GM18861 (cell line): ENCODE measurements around the gene GABRB1.

Source experiments
- ATAC-seq: cut with Tn5 transposase; IDR thresholded peaks from one replicate; pipeline ENCODE4 v1.9.1; 2021; ENCODE audit not compliant: unreplicated experiment

Gene GABRB1

DNA sequence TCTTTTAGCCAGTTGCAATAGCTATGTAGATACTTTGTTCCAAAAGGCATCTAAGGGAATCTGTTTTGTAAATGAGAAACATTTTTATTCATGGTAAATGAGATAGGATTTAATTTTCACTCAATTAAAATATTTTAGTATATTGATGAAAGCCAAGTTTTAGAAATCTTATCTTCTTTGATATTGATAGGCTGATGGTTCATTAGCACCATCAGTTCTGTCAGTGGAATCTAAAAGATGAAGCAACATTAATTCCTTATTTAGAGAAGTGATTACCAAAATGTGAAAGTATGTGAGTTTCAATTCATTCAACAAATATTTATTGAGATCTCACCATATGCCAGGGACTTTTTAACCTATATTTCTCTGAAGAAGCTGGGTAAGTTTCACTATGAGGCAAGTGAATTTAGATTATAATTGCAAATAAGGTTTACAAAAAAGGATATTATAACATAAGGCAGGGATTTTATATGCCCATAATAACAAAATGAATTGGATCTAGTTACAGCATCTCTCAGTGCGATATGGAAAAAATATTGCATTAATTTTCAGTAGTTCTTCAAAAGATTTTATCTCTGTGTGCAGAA, 79.3 kb downstream of the GABRB1 start:
- no peak for ATAC-seq

GRCh38 chr4:47118192-47118929, 87.0 kb downstream of the GABRB1 start:
- no peak for ATAC-seq

- ATAC-seq = no peak
Measured at GRCh38 chr4:47120783-47121182, 89.4 kb downstream of the GABRB1 start.

- ATAC-seq = peak; percentile 94
Measured at GRCh38 chr4:47122592-47123291, 91.4 kb downstream of the GABRB1 start.

DNA sequence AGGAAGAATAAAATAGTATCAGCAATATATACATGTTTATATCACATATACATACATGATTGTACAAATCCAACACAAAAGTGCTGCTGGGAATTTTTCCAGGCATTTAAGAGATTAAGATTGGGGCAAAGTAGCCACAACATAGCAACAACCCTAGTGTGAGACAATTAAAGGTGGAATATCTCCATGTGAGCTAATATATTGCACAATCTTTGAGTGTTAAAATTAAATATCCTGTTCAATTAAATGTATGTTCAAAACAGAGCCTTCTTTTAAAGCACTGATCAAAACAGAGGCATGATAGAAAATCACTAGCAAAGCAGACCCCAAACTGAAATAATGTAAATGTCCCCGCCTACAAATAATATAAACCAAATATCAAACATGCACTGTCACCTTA, 97.6 kb downstream of the GABRB1 start:
- no peak for ATAC-seq

DNA sequence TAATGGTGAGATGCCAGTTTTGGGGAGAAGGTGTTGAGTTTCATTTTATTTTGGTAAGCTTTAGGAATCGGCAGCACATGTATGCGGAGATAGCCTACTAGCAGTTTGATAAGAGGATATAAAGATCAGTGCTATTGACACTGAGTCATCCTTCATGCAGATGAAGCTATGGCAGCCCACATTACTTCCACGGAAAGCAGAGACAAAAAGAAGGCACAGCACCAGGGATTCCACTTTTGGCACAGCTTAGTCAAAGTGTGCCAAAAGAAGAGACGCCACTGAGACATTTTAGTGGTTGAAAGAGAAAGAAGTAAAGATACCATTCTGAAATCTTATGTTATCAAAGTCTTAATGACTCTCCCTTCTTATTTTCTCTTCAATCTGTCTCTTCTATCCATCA, 103.8 kb downstream of the GABRB1 start:
- ATAC-seq = no peak

DNA sequence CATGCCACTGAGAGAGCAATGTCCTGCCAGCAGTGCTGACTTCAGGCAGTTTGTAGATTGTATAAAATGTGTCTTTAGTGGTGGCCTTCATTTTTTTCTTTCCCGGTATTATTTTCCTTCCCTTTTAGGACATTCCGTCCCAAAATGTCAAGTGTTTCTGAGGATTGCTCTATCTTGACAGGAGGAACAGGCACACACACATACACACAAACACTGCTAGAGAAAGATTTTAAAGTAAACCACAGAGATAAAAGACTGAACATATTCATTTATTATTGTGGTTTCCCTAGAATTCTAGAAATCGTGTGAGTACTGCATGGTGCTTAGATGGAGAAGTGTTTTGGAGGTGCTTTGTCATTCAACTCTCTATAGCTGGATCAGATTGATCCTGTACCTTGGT, 111.9 kb downstream of the GABRB1 start:
- ATAC-seq = no peak

GRCh38 chr4:47145630-47146029, 114.3 kb downstream of the GABRB1 start:
- ATAC-seq = peak; percentile 100

DNA sequence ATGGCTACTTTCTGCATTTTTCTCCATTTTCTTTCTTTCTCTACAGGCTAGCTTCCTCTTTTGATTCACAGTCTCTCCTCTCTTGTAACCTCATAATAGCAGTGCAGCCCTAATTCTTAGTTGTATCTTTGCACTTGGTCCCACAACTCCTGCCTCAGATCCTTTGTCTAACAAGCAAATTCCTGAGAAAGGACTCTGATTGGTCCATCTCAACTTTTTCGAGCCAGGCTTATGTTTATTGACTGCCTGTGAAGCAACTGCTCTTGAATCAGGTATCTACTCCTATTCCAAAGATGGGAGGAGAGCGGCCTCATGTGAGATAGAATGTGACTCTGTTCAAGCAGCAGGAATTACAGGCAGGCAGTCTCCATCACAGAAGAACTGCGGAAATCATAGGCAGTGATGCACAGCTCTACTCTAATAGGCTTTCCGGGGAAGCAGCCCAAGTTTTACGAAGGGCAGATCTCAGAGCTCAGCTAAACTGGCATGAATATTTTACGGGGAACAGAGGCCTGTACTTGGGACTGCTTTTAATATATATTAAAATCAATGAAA, 123.5 kb downstream of the GABRB1 start:
- ATAC-seq = no peak

- no peak for ATAC-seq
Measured at GRCh38 chr4:47155919-47156318, 124.6 kb downstream of the GABRB1 start.

- ATAC-seq = no peak
Measured at GRCh38 chr4:47160095-47160494, 128.7 kb downstream of the GABRB1 start.

GRCh38 chr4:47167081-47168035, 136.0 kb downstream of the GABRB1 start:
- ATAC-seq = no peak

DNA sequence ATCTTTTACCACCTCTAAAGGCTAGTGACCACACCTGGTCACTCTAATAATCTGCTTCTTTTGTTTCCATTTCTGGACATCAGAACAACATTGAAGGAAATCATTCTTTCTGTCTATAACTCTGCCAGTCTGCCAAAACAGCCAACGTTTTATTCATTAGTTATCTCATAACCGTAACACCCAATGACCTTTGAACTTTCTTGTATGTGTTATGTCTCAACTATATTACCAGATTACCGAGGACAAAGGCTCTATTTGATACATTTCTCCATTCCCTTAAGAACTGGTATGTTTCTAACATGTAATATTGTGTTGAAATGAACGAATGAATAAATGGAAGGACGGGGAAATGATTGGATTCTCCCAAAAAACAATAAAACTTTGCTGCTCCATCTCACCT, 152.7 kb downstream of the GABRB1 start:
- no peak for ATAC-seq

DNA sequence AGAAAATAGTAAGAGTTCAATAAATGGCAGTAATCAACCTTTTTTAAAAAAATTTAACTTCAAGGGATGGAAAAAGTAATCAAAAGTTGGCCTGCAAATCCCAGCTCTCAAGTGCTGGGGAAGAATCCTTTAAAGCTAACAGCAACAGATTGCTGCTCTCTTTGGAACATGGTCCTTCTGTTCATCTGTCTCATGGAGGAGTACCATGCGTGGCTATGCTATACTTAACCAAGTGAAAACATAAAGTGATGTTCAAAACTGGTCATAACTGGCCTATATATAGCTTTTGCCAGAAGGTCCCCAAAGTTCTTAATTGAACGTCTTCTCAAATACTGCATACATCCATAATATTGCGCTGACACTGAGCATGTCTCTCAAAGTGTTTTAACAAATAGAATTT, 154.4 kb downstream of the GABRB1 start:
- no peak for ATAC-seq

- no peak for ATAC-seq
Measured at GRCh38 chr4:47187608-47188007, 156.2 kb downstream of the GABRB1 start.

GRCh38 chr4:47193179-47193578, 161.8 kb downstream of the GABRB1 start:
- ATAC-seq = no peak

DNA sequence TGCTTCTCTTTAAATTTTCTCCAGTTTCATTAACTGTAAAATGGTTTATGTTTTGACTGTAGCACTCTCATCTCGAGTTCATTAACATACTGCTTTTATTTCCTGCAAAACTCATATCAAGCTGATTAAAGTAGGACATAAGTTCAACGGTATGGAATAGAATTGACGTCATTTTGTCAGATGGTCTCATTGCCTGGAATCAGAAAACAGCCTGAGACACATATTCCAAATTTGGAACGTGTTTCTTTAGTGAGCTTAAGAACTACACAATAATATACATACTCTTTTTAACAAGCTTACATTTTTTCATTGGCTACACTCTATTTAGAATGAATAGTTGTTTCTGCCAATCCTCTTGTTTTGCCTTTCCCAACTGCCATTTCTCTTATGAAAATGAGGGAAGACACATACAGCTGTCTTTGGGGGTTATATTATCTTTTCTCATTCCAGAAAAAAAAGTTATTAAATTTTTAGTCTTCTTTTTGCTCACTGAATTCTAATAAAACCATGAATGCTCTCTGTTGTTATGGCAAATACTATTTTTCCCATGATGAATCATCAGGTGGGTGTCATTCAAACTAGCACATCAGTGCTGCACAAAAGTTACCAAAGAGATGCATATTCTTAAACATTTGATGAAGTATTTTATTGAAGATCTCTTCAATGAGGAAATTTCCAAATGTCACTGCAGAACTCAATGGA, 162.8 kb downstream of the GABRB1 start:
- ATAC-seq = no peak

DNA sequence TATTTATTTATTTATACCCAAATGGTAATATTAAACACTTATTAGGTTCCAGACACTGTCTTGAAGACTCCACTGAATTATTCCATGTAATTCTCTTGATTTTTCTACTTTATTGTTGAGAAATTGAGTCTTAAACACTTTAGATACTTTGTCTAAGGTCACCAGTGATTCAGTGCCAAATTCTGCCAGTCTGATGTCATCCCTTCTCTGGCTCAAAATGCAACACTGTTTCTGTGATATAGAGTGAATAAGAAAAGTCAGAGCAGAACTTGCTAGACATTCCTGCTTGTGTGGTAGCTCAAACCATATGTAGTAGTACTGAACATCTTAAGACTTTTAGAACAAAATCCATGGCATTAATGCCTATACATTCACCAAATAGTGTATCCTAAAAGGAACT, 164.3 kb downstream of the GABRB1 start:
- ATAC-seq = no peak

DNA sequence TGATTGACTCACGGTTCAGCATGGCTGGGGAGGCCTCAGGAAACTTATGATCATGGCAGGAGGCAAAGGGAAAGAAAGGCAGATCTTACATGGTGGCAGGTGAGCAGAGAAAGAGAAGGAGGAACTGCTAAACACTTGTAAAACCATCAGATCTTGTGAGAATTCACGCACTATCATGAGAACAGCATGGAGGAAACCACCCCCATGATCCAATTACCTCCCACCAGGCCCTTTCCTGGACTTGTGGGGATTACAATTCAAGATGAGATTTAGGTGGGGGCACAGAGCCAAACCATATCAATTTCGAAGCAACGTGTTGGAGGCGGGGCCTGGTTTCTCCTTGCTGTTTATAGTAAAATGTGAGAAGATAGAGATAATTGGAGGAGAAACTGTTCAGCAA, 167.4 kb downstream of the GABRB1 start:
- no peak for ATAC-seq

DNA sequence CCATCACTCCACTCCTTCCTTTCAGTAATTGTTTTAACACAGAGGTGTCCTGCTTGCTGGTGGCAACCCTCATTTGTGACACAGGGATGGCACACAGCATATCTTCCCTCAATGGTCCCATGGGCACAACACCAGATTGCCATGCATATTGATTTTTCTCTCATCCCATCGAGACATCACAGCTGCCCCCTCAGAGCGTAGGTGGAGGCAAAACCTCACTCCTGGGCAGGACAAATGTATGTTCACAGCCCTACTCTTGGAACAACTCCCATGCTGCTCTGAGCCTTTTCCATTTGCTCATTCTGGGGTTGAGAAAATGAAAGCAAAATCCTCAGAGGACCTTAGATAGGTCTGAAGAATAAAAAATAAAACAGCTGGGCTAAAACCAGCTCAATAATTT, 172.2 kb downstream of the GABRB1 start:
- no peak for ATAC-seq
